ENCODE results near the gene CD244. TPM values are rescaled to one million over a fixed set of nuclear protein-coding genes. Genes with fewer than 3 reads are reported as not detected.
"Not testable (repeated sequence)": the region's sequence is repeated elsewhere in the genome, so short reads cannot be mapped to it uniquely, and the experiment has no call there.

CD244 gene
- 2.1 TPM for polyA plus RNA-seq
- long read RNA-seq, donor 1, result 0 reads
- long read RNA-seq, donor 2, result 0 reads
- long read RNA-seq, donor 3, result 0 reads
- long read RNA-seq, donor 4, result 0 reads
- long read RNA-seq, donor 5, result 0 reads
- long read RNA-seq, donor 6, result 0 reads
- long read RNA-seq, donor 7, result 0 reads
- long read RNA-seq, donor 8, result 0 reads
- long read RNA-seq, donor 9, result 0 reads
- long read RNA-seq, donor 10, result 0 reads
- long read RNA-seq, donor 11, partial matches to known transcripts, result 0 of 1 reads
- long read RNA-seq, donor 11, other reads (novel, unspliced or antisense), result 0 of 1 reads

DNA sequence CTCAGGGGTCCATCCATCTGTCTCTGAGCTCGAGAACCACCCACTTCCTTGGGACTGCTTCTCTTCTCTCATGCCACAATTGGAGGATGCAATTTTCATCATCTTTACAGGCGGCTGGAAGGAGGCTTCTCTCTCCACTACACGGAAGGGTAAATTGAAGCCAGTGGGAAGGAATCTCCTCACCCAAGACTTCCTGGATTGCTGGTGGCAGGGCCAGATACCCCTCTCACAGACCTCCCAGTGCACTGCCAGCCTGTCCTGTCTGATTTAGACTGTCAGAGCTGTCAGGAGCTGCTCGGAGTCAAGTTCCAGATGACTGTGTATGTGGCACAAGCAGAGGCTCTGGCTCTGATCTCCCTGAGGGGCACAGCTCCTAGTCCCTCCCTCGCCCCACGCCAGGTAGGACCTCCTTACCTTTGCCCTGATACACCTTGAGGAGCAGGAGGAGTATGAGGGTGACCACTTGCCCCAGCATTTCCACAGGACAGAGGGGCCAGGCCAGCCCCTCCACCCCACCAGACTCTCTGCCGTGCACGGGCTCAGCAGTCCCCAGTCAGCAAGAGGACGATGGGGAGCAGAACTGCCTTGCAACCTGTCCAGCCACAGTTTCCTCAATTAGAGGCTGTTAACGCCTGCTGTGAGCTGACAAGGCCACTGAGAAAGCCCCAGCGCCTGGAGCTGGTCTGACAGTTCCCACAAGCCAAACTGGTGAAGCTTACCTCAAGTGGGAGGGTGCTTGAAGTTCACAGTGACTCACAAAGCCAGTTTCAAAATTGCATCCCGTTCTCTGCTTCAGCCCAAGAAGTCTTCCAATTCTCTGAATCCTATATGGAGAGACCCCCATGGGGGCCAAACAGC, at the start of gene CD244:
TSS of gene CD244 (minus strand) at position 685 of the 858 bp plus-strand sequence. CDS start at position 475, 210 bp downstream.
- DNase-seq, result no peak
- WGBS (ENCODE audit: insufficient coverage, low lambda C conversion rate), result no CpG with 5 or more reads among the region's 12 CpGs
- H3K27ac ChIP-seq (ENCODE audit: low read length), result no peak within 1 kb of the TSS
- H3K27me3 ChIP-seq (ENCODE audit: control insufficient read depth, insufficient read depth, low read length), result no peaks in the 10 kb centered on the region
- no peaks in the 10 kb centered on the region for H3K9me3 ChIP-seq (ENCODE audit: control insufficient read depth, low read depth, low read length)
- peaks cover 22% of the 10 kb centered on the region for H3K4me1 ChIP-seq (ENCODE audit: control insufficient read depth, insufficient read depth, low read length)
- H3K4me3 ChIP-seq (ENCODE audit: low read length), result no peak within 1 kb of the TSS
- no peaks in the 10 kb centered on the region for H3K36me3 ChIP-seq (ENCODE audit: control insufficient read depth, insufficient read depth, low read length)

DNA sequence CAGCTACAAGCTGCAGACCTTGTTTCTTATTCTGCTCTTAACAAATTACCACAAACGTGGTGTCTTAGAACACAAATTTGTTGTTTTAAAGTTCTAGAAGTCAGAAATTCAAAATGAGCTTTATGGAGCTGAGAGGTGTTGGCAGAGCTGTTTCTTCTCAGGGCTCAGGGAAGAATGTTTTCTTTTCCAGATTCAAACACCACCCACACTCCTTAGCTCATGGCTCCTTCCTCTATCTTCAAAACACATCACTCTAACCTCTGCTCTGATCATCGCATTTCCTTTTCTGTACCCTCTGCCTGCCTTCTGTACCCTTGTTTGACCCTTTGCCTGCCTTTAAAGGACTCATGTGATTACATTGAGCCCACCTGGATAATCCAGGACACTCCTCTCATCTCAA, 49.2 kb upstream of the CD244 start:
- Histone ChIP-seq H3K9me3 (ENCODE audit: control insufficient read depth, low read depth, low read length) (no peaks in the 10 kb centered on the region), H3K36me3 (ENCODE audit: control insufficient read depth, insufficient read depth, low read length) (no peaks in the 10 kb centered on the region), H3K4me1 (ENCODE audit: control insufficient read depth, insufficient read depth, low read length) (peaks cover 24% of the 10 kb centered on the region), H3K27me3 (ENCODE audit: control insufficient read depth, insufficient read depth, low read length) (no peaks in the 10 kb centered on the region), H3K4me3 (ENCODE audit: low read length) (no peak overlapping the region), H3K27ac (ENCODE audit: low read length) (peak overlapping the region; percentile 26)
- 20% methylated on average over 1 of the region's 2 CpGs for WGBS (ENCODE audit: insufficient coverage, low lambda C conversion rate)
- DNase-seq, result peak in 1 of 2 donors; percentile 34

- Histone ChIP-seq H3K4me1 (ENCODE audit: control insufficient read depth, insufficient read depth, low read length) (peaks cover 24% of the 10 kb centered on the region), H3K27me3 (ENCODE audit: control insufficient read depth, insufficient read depth, low read length) (no peaks in the 10 kb centered on the region), H3K36me3 (ENCODE audit: control insufficient read depth, insufficient read depth, low read length) (no peaks in the 10 kb centered on the region), H3K27ac (ENCODE audit: low read length) (peak overlapping the region; percentile 26), H3K9me3 (ENCODE audit: control insufficient read depth, low read depth, low read length) (no peaks in the 10 kb centered on the region), H3K4me3 (ENCODE audit: low read length) (no peak overlapping the region)
- peak; percentile 69 to 78 for DNase-seq
- WGBS (ENCODE audit: insufficient coverage, low lambda C conversion rate), result no CpG with 5 or more reads among the region's 7 CpGs
These were observed 48.8 kb upstream of the CD244 start for GRCh38 chr1:160911441-160911840.

DNA sequence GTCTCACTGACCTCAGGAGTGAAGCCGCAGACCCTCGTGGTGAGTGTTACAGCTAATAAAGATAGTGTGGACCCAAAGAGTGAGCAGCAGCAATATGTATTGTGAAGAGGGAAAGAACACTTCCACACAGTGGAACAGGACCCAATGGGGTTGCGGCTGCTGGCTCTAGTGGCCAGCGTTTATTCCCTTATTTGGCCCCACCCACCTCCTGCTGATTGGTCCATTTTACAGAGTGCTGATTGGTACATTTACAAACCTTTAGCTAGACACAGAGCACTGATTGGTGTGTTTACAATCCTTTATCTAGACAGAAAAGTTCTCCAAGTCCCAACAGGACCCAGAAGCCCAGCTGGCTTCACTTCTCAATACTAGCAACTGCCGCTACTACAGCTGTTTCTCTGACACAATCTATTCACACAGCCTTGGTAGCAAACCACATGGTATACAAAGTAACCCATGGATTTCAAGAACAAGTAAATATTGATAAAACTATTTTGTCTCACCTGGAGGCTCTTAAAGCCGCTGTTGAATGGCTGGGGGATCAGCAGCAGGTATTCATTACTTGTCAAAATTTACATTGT, 47.6 kb upstream of the CD244 start:
- no peak for DNase-seq

GRCh38 chr1:160907976-160908375, 45.3 kb upstream of the CD244 start:
- no peak overlapping the region for H3K27ac ChIP-seq (ENCODE audit: low read length)
- no peak overlapping the region for H3K4me3 ChIP-seq (ENCODE audit: low read length)
- WGBS (ENCODE audit: insufficient coverage, low lambda C conversion rate), result 89% methylated on average over 4 of the region's 7 CpGs
- DNase-seq, result no peak
- no peaks in the 10 kb centered on the region for H3K27me3 ChIP-seq (ENCODE audit: control insufficient read depth, insufficient read depth, low read length)
- H3K9me3 ChIP-seq (ENCODE audit: control insufficient read depth, low read depth, low read length), result no peaks in the 10 kb centered on the region
- no peaks in the 10 kb centered on the region for H3K36me3 ChIP-seq (ENCODE audit: control insufficient read depth, insufficient read depth, low read length)
- H3K4me1 ChIP-seq (ENCODE audit: control insufficient read depth, insufficient read depth, low read length), result peaks cover 19% of the 10 kb centered on the region

More for the DNA sequence above, 47.6 kb upstream of the CD244 start:
- no peaks in the 10 kb centered on the region for H3K9me3 ChIP-seq (ENCODE audit: control insufficient read depth, low read depth, low read length)
- no CpG with 5 or more reads among the region's 6 CpGs for WGBS (ENCODE audit: insufficient coverage, low lambda C conversion rate)
- H3K4me1 ChIP-seq (ENCODE audit: control insufficient read depth, insufficient read depth, low read length), result peaks cover 24% of the 10 kb centered on the region
- H3K27ac ChIP-seq (ENCODE audit: low read length), result no peak overlapping the region
- no peak overlapping the region for H3K4me3 ChIP-seq (ENCODE audit: low read length)
- no peaks in the 10 kb centered on the region for H3K36me3 ChIP-seq (ENCODE audit: control insufficient read depth, insufficient read depth, low read length)
- H3K27me3 ChIP-seq (ENCODE audit: control insufficient read depth, insufficient read depth, low read length), result no peaks in the 10 kb centered on the region

DNA sequence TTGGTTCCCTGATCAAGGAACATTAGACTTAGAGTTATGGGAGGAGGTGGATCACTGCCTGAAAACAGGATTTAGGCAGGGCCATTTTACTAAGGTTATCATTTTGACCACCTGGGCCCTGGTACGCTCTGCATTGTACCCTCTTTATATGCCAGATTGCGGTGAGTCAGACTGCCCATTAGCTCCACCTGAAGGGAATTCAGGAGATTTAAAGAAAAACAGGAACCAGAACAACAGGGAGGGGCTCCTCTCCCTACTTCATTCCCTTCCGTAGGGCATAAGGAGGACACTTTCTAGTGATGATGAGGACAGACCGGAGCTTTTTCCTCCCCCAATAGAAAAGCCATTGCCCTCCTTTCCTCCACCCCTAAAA, 42.9 kb upstream of the CD244 start:
- H3K36me3 ChIP-seq (ENCODE audit: control insufficient read depth, insufficient read depth, low read length), result no peaks in the 10 kb centered on the region
- no peak for DNase-seq
- no CpG with 5 or more reads among the region's 4 CpGs for WGBS (ENCODE audit: insufficient coverage, low lambda C conversion rate)
- no peaks in the 10 kb centered on the region for H3K9me3 ChIP-seq (ENCODE audit: control insufficient read depth, low read depth, low read length)
- H3K27ac ChIP-seq (ENCODE audit: low read length), result no peak overlapping the region
- no peaks in the 10 kb centered on the region for H3K27me3 ChIP-seq (ENCODE audit: control insufficient read depth, insufficient read depth, low read length)
- H3K4me3 ChIP-seq (ENCODE audit: low read length), result no peak overlapping the region
- peaks cover under 1% of the 10 kb centered on the region for H3K4me1 ChIP-seq (ENCODE audit: control insufficient read depth, insufficient read depth, low read length)

- no peaks in the 10 kb centered on the region for H3K9me3 ChIP-seq (ENCODE audit: control insufficient read depth, low read depth, low read length)
- no peak overlapping the region for H3K27ac ChIP-seq (ENCODE audit: low read length)
- H3K4me3 ChIP-seq (ENCODE audit: low read length), result no peak overlapping the region
- no peaks in the 10 kb centered on the region for H3K36me3 ChIP-seq (ENCODE audit: control insufficient read depth, insufficient read depth, low read length)
- WGBS (ENCODE audit: insufficient coverage, low lambda C conversion rate), result 33% methylated on average over 1 of the region's 8 CpGs
- DNase-seq, result peak in 1 of 2 donors; percentile 24
- H3K27me3 ChIP-seq (ENCODE audit: control insufficient read depth, insufficient read depth, low read length), result no peaks in the 10 kb centered on the region
- no peaks in the 10 kb centered on the region for H3K4me1 ChIP-seq (ENCODE audit: control insufficient read depth, insufficient read depth, low read length)
These were observed 42.3 kb upstream of the CD244 start for GRCh38 chr1:160904783-160905616.

- H3K36me3 ChIP-seq (ENCODE audit: control insufficient read depth, insufficient read depth, low read length); H3K27ac ChIP-seq (ENCODE audit: low read length); DNase-seq; H3K9me3 ChIP-seq (ENCODE audit: control insufficient read depth, low read depth, low read length); H3K27me3 ChIP-seq (ENCODE audit: control insufficient read depth, insufficient read depth, low read length); H3K4me3 ChIP-seq (ENCODE audit: low read length); H3K4me1 ChIP-seq (ENCODE audit: control insufficient read depth, insufficient read depth, low read length): not testable (repeated sequence)
- no CpG with 5 or more reads among the region's 1 CpG for WGBS (ENCODE audit: insufficient coverage, low lambda C conversion rate)
These were observed 39.6 kb upstream of the CD244 start for GRCh38 chr1:160902251-160902650.

DNA sequence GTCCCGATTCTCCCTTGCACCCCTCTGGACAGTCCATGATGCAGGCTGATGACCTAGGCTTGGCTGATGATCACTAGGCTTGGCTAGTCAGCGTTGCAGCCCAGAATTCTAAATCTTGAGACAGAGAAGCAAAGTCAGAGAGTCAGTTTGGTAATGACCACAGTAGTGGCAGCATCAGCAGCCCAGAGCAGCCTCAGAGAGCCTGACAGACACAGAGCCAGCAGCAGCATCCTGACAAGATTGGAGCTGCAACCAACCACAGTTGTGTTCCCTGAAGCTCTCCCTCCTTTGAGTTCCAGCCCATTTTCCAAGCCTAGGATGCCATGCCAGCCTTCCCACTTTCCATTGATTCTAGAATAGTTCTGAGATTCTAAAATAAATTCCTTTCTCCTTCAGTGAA, 39.1 kb upstream of the CD244 start:
- H3K27ac ChIP-seq (ENCODE audit: low read length), result no peak overlapping the region
- WGBS (ENCODE audit: insufficient coverage, low lambda C conversion rate), result no CpG with 5 or more reads among the region's 2 CpGs
- no peak overlapping the region for H3K4me3 ChIP-seq (ENCODE audit: low read length)
- H3K9me3 ChIP-seq (ENCODE audit: control insufficient read depth, low read depth, low read length), result no peaks in the 10 kb centered on the region
- no peaks in the 10 kb centered on the region for H3K4me1 ChIP-seq (ENCODE audit: control insufficient read depth, insufficient read depth, low read length)
- DNase-seq, result no peak
- H3K27me3 ChIP-seq (ENCODE audit: control insufficient read depth, insufficient read depth, low read length), result no peaks in the 10 kb centered on the region
- H3K36me3 ChIP-seq (ENCODE audit: control insufficient read depth, insufficient read depth, low read length), result no peaks in the 10 kb centered on the region

GRCh38 chr1:160900683-160901082, 38.0 kb upstream of the CD244 start:
- H3K4me3 ChIP-seq (ENCODE audit: low read length); DNase-seq; H3K4me1 ChIP-seq (ENCODE audit: control insufficient read depth, insufficient read depth, low read length); H3K27ac ChIP-seq (ENCODE audit: low read length); H3K27me3 ChIP-seq (ENCODE audit: control insufficient read depth, insufficient read depth, low read length); H3K36me3 ChIP-seq (ENCODE audit: control insufficient read depth, insufficient read depth, low read length); H3K9me3 ChIP-seq (ENCODE audit: control insufficient read depth, low read depth, low read length): not testable (repeated sequence)
- WGBS (ENCODE audit: insufficient coverage, low lambda C conversion rate), result 80% methylated on average over 1 of the region's 3 CpGs

Data from large intestine (tissue), 12 donors.